ENCODE data around the gene GJB6. TPM values are rescaled to one million over a fixed set of nuclear protein-coding genes. Genes with fewer than 3 reads are reported as not detected.

The GJB6 gene
- polyA plus RNA-seq, 1 donor from 2014 or later, result not detected

- Histone ChIP-seq H2AFZ (ENCODE audit: low read depth, low read length) (no peak overlapping the region), H3K9me2 (ENCODE audit: insufficient read depth, low read length) (no peaks in the 10 kb centered on the region), H3K36me3 (ENCODE audit: insufficient read depth, low read length) (no peaks in the 10 kb centered on the region), H3K9ac (ENCODE audit: low read length) (no peak overlapping the region), H3K79me2 (replicated peaks; ENCODE audit: insufficient read depth, low read length) (no peaks in the 10 kb centered on the region), H3K4me2 (ENCODE audit: low read length) (no peak overlapping the region), H3F3A (ENCODE audit: insufficient read depth, low read length, poor library complexity, severe bottlenecking) (no peaks in the 10 kb centered on the region), H3K27me3 (ENCODE audit: insufficient read depth, low read depth, low read length) (no peaks in the 10 kb centered on the region), H3K9me3 (ENCODE audit: low read length) (no peaks in the 10 kb centered on the region), H3K4me3 (ENCODE audit: low read length) (no peak overlapping the region), H4K20me1 (ENCODE audit: insufficient read depth) (no peaks in the 10 kb centered on the region), H3K27ac (ENCODE audit: low read length) (no peak overlapping the region)
- TF ChIP-seq, protein P1, sequence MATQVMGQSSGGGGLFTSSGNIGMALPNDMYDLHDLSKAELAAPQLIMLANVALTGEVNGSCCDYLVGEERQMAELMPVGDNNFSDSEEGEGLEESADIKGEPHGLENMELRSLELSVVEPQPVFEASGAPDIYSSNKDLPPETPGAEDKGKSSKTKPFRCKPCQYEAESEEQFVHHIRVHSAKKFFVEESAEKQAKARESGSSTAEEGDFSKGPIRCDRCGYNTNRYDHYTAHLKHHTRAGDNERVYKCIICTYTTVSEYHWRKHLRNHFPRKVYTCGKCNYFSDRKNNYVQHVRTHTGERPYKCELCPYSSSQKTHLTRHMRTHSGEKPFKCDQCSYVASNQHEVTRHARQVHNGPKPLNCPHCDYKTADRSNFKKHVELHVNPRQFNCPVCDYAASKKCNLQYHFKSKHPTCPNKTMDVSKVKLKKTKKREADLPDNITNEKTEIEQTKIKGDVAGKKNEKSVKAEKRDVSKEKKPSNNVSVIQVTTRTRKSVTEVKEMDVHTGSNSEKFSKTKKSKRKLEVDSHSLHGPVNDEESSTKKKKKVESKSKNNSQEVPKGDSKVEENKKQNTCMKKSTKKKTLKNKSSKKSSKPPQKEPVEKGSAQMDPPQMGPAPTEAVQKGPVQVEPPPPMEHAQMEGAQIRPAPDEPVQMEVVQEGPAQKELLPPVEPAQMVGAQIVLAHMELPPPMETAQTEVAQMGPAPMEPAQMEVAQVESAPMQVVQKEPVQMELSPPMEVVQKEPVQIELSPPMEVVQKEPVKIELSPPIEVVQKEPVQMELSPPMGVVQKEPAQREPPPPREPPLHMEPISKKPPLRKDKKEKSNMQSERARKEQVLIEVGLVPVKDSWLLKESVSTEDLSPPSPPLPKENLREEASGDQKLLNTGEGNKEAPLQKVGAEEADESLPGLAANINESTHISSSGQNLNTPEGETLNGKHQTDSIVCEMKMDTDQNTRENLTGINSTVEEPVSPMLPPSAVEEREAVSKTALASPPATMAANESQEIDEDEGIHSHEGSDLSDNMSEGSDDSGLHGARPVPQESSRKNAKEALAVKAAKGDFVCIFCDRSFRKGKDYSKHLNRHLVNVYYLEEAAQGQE (IDR thresholded peaks at IDR 0.05; ENCODE audit: borderline replicate concordance), result no peak
Measured at GRCh38 chr13:20249913-20250312, 17.8 kb upstream of the GJB6 start.

GRCh38 chr13:20247963-20248362, 15.8 kb upstream of the GJB6 start:
- H3F3A ChIP-seq (ENCODE audit: insufficient read depth, low read length, poor library complexity, severe bottlenecking), result no peaks in the 10 kb centered on the region
- no peaks in the 10 kb centered on the region for H3K9me2 ChIP-seq (ENCODE audit: insufficient read depth, low read length)
- no peaks in the 10 kb centered on the region for H3K9me3 ChIP-seq (ENCODE audit: low read length)
- H3K9ac ChIP-seq (ENCODE audit: low read length), result no peak overlapping the region
- no peaks in the 10 kb centered on the region for H4K20me1 ChIP-seq (ENCODE audit: insufficient read depth)
- H3K36me3 ChIP-seq (ENCODE audit: insufficient read depth, low read length), result no peaks in the 10 kb centered on the region
- H3K27me3 ChIP-seq (ENCODE audit: insufficient read depth, low read depth, low read length), result no peaks in the 10 kb centered on the region
- no peak overlapping the region for H3K4me2 ChIP-seq (ENCODE audit: low read length)
- no peak overlapping the region for H3K4me3 ChIP-seq (ENCODE audit: low read length)
- H3K27ac ChIP-seq (ENCODE audit: low read length), result no peak overlapping the region
- H3K79me2 ChIP-seq (replicated peaks; ENCODE audit: insufficient read depth, low read length), result no peaks in the 10 kb centered on the region
- TF ChIP-seq EZH2 (IDR thresholded peaks at IDR 0.05; ENCODE audit: borderline replicate concordance, insufficient read depth, low read length, poor library complexity, severe bottlenecking) (no peak), RAD21 (conservative IDR thresholded peaks at IDR 0.05) (no peak), TAF1 (IDR thresholded peaks at IDR 0.05; ENCODE audit: low read depth) (no peak), SMC3 (conservative IDR thresholded peaks at IDR 0.05; ENCODE audit: poor library complexity) (no peak), MXI1 (conservative IDR thresholded peaks at IDR 0.05; ENCODE audit: poor library complexity, severe bottlenecking) (no peak), POLR2AphosphoS5 (IDR thresholded peaks at IDR 0.05) (no peak), EP300 (conservative IDR thresholded peaks at IDR 0.05; ENCODE audit: poor library complexity, severe bottlenecking) (no peak)
- TF ChIP-seq, protein P1 (IDR thresholded peaks at IDR 0.05; ENCODE audit: borderline replicate concordance), result no peak
- TF ChIP-seq, protein P2, sequence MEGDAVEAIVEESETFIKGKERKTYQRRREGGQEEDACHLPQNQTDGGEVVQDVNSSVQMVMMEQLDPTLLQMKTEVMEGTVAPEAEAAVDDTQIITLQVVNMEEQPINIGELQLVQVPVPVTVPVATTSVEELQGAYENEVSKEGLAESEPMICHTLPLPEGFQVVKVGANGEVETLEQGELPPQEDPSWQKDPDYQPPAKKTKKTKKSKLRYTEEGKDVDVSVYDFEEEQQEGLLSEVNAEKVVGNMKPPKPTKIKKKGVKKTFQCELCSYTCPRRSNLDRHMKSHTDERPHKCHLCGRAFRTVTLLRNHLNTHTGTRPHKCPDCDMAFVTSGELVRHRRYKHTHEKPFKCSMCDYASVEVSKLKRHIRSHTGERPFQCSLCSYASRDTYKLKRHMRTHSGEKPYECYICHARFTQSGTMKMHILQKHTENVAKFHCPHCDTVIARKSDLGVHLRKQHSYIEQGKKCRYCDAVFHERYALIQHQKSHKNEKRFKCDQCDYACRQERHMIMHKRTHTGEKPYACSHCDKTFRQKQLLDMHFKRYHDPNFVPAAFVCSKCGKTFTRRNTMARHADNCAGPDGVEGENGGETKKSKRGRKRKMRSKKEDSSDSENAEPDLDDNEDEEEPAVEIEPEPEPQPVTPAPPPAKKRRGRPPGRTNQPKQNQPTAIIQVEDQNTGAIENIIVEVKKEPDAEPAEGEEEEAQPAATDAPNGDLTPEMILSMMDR (IDR thresholded peaks at IDR 0.05; ENCODE audit: poor library complexity, severe bottlenecking), result no peak
- no peak overlapping the region for H2AFZ ChIP-seq (ENCODE audit: low read depth, low read length)

All from neural cell (in vitro differentiated cells).